HepG2 (cell line): ENCODE data around the gene PRPF4. TPM values are rescaled to one million over a fixed set of nuclear protein-coding genes. Genes with fewer than 3 reads are reported as not detected.

ENCODE experiments used
- ARNT ChIP-seq: fragments of 450-650 bp; IDR thresholded peaks from 2 replicates; pipeline ENCODE4 v1.6.1; 2017
- CHD2 ChIP-seq: IDR thresholded peaks from 2 replicates; pipeline ENCODE4 v1.6.1; 2011; ENCODE audit warnings: low read depth, low read length, improper control_type of control experiment
- HES4 ChIP-seq: sonication (generic); formaldehyde crosslinking; IDR thresholded peaks from 2 replicates; pipeline ENCODE4 v1.9.0; 2021; ENCODE audit warnings: mild to moderate bottlenecking, missing genetic modification reagents, borderline replicate concordance
- SAFB2 ChIP-seq: sonication (generic); formaldehyde crosslinking; IDR thresholded peaks from 2 replicates; pipeline ENCODE4 v1.5.1; 2020; ENCODE audit warnings: missing genetic modification reagents, low read depth, mild to moderate bottlenecking, borderline replicate concordance
- SIX4 ChIP-seq: sonication (generic); formaldehyde crosslinking; IDR thresholded peaks from 2 replicates; pipeline ENCODE4 v1.4.0; 2020; ENCODE audit warnings: missing genetic modification reagents
- SPEN ChIP-seq: sonication (generic); formaldehyde crosslinking; IDR thresholded peaks from 2 replicates; pipeline ENCODE4 v1.5.1; 2020; ENCODE audit warnings: low read depth, mild to moderate bottlenecking, missing genetic modification reagents
- SRY ChIP-seq: sonication (generic); formaldehyde crosslinking; IDR thresholded peaks from 2 replicates; pipeline ENCODE4 v1.8.0; 2022; ENCODE audit warnings: mild to moderate bottlenecking, missing genetic modification reagents
- SSRP1 ChIP-seq: IDR thresholded peaks from 2 replicates; pipeline ENCODE4 v1.6.1; 2016; ENCODE audit warnings: control low read depth
- WIZ ChIP-seq: sonication (generic); formaldehyde crosslinking; IDR thresholded peaks from 2 replicates; pipeline ENCODE4 v1.5.1; 2020; ENCODE audit warnings: mild to moderate bottlenecking, missing genetic modification reagents
- ZBTB21 ChIP-seq: sonication (generic); formaldehyde crosslinking; IDR thresholded peaks from 2 replicates; pipeline ENCODE4 v1.4.0; 2020; ENCODE audit warnings: missing genetic modification reagents
- ZHX2 ChIP-seq, 2 experiments: sonication (generic) in 1 of 2; formaldehyde crosslinking in 1 of 2; IDR thresholded peaks; 2 replicates each; pipeline versions ENCODE4 v1.6.1 to v1.9.0; 2014 to 2022; ENCODE audit warnings: antibody characterized with exemption in 1 of 2, borderline replicate concordance in 1 of 2, inconsistent platforms in 1 of 2, low read depth in 1 of 2, missing genetic modification reagents in 1 of 2
- ZMYM3 ChIP-seq: sonication (generic); formaldehyde crosslinking; IDR thresholded peaks from 2 replicates; pipeline ENCODE4 v1.5.1; 2020; ENCODE audit warnings: mild to moderate bottlenecking, missing genetic modification reagents
- ZNF160 ChIP-seq: sonication (generic); formaldehyde crosslinking; IDR thresholded peaks from 2 replicates; pipeline ENCODE4 v1.8.0; 2022; ENCODE audit warnings: mild to moderate bottlenecking, inconsistent platforms, missing genetic modification reagents
- ZNF567 ChIP-seq: sonication (generic); formaldehyde crosslinking; IDR thresholded peaks from 2 replicates; pipeline ENCODE4 v1.8.1; 2023; ENCODE audit warnings: mild to moderate bottlenecking, missing genetic modification reagents, borderline replicate concordance
- polyA plus RNA-seq, 8 experiments: library from polyadenylated mRNA; depleted of rRNA in 3 of 8; stranded (reverse) in 7 of 8; unstranded in 1 of 8; fragments of >200 nt; fragmentation: Illumina TruSeq in 4 of 8; extraction: Trizol in 4 of 8; gene quantifications; 2 replicates each; pipeline versions ENCODE4 v1.2.1 to v1.2.3, GENCODE V29; 2011 to 2016; ENCODE audit warnings: low read depth in 4 of 8, missing spikeins in 1 of 8, mixed read lengths in 1 of 8; ENCODE audit not compliant: insufficient read depth in 1 of 8
- total RNA-seq, 5 experiments: library from RNA; depleted of rRNA; stranded (reverse); fragments of >200 nt; fragmentation: Illumina TruSeq; extraction: Trizol; gene quantifications; 2 replicates each; pipeline ENCODE4 v1.2.3, GENCODE V29; 2016; ENCODE audit warnings: low read depth in 1 of 5
- TF ChIP-seq, protein P1 (sequence below), 2 experiments: sonication (generic) in 1 of 2; formaldehyde crosslinking in 1 of 2; IDR thresholded peaks; 2 replicates each; pipeline versions ENCODE4 v1.4.0 to v1.6.1; 2016 to 2020; ENCODE audit warnings: borderline replicate concordance in 1 of 2, low read depth in 1 of 2, mild to moderate bottlenecking in 1 of 2, missing genetic modification reagents in 1 of 2
- TF ChIP-seq, protein P2 (sequence below): sonication (generic); formaldehyde crosslinking; IDR thresholded peaks from 2 replicates; pipeline ENCODE4 v1.5.0; 2020; ENCODE audit warnings: missing genetic modification reagents

The PRPF4 gene
- total and polyA plus RNA-seq, 2 of the 13 experiments (the other 11 are each of a cell fraction or from before 2014, with no cell fraction given): 10.3 to 49.0 TPM

GRCh38 chr9:113275157-113276131, at the start of gene PRPF4, which contains the start of gene CDC26 (continued):
- peak; percentile 92 for TF ChIP-seq ZHX2 (IDR thresholded peaks at IDR 0.05; ENCODE audit: low read depth)
- no peak for TF ChIP-seq ZHX2 (CRISPR knock-in tag; IDR thresholded peaks at IDR 0.05; ENCODE audit: borderline replicate concordance)
- peak; percentile 81 for TF ChIP-seq SAFB2 (CRISPR knock-in tag)
- peak; percentile 87; the same call in 1 of the 2 replicates for TF ChIP-seq ZNF567
- peak; percentile 95 for TF ChIP-seq ZBTB21 (CRISPR knock-in tag)
- peak; percentile 52; the same call in 1 of the 2 replicates for TF ChIP-seq ZNF160
- no peak for TF ChIP-seq HES4 (CRISPR knock-in tag)
- TF ChIP-seq, protein P1, sequence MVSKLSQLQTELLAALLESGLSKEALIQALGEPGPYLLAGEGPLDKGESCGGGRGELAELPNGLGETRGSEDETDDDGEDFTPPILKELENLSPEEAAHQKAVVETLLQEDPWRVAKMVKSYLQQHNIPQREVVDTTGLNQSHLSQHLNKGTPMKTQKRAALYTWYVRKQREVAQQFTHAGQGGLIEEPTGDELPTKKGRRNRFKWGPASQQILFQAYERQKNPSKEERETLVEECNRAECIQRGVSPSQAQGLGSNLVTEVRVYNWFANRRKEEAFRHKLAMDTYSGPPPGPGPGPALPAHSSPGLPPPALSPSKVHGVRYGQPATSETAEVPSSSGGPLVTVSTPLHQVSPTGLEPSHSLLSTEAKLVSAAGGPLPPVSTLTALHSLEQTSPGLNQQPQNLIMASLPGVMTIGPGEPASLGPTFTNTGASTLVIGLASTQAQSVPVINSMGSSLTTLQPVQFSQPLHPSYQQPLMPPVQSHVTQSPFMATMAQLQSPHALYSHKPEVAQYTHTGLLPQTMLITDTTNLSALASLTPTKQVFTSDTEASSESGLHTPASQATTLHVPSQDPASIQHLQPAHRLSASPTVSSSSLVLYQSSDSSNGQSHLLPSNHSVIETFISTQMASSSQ (IDR thresholded peaks at IDR 0.05; ENCODE audit: low read depth): no peak
- TF ChIP-seq, protein P1 (CRISPR knock-in tag; IDR thresholded peaks at IDR 0.05; ENCODE audit: borderline replicate concordance): no peak; the same call in 1 of the 2 replicates
- TF ChIP-seq ZMYM3 (CRISPR knock-in tag): 0 out of 2 replicates have a peak, but pooled peaks have one; percentile 8
- TF ChIP-seq SSRP1 (CRISPR knock-in tag): no peak
- TF ChIP-seq ARNT: no peak
- TF ChIP-seq SPEN: peak; percentile 89
- TF ChIP-seq SRY (CRISPR knock-in tag): peak; percentile 77; the same call in 1 of the 2 replicates
- 0 out of 2 replicates have a peak, but pooled peaks have one; percentile 71 for TF ChIP-seq WIZ (CRISPR knock-in tag)
- TF ChIP-seq, protein P2, sequence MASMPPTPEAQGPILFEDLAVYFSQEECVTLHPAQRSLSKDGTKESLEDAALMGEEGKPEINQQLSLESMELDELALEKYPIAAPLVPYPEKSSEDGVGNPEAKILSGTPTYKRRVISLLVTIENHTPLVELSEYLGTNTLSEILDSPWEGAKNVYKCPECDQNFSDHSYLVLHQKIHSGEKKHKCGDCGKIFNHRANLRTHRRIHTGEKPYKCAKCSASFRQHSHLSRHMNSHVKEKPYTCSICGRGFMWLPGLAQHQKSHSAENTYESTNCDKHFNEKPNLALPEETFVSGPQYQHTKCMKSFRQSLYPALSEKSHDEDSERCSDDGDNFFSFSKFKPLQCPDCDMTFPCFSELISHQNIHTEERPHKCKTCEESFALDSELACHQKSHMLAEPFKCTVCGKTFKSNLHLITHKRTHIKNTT (CRISPR knock-in tag): no peak
- peak; percentile 94 for TF ChIP-seq CHD2
- TF ChIP-seq SIX4 (CRISPR knock-in tag): no peak; the same call in 1 of the 2 replicates
